Measurements from ENCODE around the gene ADI1. TPM values are rescaled to one million over a fixed set of nuclear protein-coding genes. Genes with fewer than 3 reads are reported as not detected.
A peak's percentile ranks its signal among the peaks of the same experiment; 100 is the strongest.

The ADI1 gene
- polyA plus RNA-seq, 1 donor: 57.2 TPM

DNA sequence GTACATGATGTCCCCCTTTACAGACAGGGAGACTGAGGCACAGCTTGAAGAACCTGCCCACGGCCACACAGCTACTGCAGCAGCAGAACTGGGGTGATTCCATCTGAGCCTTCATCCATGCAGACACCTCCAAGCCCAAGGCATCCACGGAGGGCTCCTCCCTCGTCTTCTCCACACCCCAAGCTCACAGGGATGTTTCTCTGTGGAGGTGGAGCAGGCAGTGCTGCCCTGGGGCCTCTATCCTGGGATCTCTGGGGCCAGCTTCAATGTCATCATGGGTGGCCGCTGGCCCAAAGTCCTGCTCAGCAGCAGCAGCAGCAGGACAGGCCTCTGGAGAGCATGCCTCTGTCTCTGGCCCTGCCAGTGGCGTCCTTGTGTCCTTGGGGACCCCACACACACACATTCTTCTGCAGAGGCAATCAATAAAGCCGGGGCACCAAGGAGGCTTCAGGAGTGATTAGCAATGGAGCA, 31.2 kb downstream of the ADI1 start:
- DNase-seq: no peak

DNA sequence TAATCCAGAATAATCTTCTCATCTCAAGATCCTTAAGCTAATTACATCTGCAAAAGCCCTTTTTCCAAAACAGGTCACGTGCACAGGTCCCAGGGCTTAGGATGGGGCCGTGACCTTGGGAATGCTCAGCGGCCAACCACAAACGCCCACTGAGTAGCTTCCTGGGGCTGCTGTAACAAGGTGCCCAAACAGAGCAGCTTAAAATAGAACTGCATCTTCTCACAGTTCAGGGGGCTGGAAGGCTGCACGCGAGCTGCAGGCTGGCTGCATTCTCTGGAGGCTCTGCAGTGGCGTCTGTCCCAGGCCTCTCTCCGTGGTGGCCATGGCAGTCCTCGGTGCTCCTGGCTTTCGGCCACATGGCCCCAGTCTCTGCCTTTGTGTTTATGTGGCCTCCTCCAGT, 31.9 kb downstream of the ADI1 start:
- H3K27ac ChIP-seq (ENCODE audit: low read length): no peak overlapping the region
- no CpG with 5 or more reads among the region's 10 CpGs for whole genome bisulfite sequencing (ENCODE audit: insufficient coverage, low lambda C conversion rate)
- H3K4me1 ChIP-seq (ENCODE audit: control insufficient read depth, insufficient read depth, low read length): peaks cover 8% of the 10 kb centered on the region
- DNase-seq: no peak
- H3K27me3 ChIP-seq (ENCODE audit: control insufficient read depth, insufficient read depth, low read length): no peaks in the 10 kb centered on the region
- peaks cover 4% of the 10 kb centered on the region for H3K9me3 ChIP-seq (ENCODE audit: control insufficient read depth, low read depth, low read length)
- no peaks in the 10 kb centered on the region for H3K36me3 ChIP-seq (ENCODE audit: control insufficient read depth, insufficient read depth, low read length)
- H3K4me3 ChIP-seq (ENCODE audit: low read length): no peak overlapping the region

More for the DNA sequence above, 31.2 kb downstream of the ADI1 start:
- peaks cover 9% of the 10 kb centered on the region for H3K4me1 ChIP-seq (ENCODE audit: control insufficient read depth, insufficient read depth, low read length)
- H3K27me3 ChIP-seq (ENCODE audit: control insufficient read depth, insufficient read depth, low read length): no peaks in the 10 kb centered on the region
- H3K36me3 ChIP-seq (ENCODE audit: control insufficient read depth, insufficient read depth, low read length): no peaks in the 10 kb centered on the region
- no peak overlapping the region for H3K4me3 ChIP-seq (ENCODE audit: low read length)
- H3K9me3 ChIP-seq (ENCODE audit: control insufficient read depth, low read depth, low read length): peaks cover 4% of the 10 kb centered on the region
- H3K27ac ChIP-seq (ENCODE audit: low read length): no peak overlapping the region
- no CpG with 5 or more reads among the region's 6 CpGs for WGBS (ENCODE audit: insufficient coverage, low lambda C conversion rate)

DNA sequence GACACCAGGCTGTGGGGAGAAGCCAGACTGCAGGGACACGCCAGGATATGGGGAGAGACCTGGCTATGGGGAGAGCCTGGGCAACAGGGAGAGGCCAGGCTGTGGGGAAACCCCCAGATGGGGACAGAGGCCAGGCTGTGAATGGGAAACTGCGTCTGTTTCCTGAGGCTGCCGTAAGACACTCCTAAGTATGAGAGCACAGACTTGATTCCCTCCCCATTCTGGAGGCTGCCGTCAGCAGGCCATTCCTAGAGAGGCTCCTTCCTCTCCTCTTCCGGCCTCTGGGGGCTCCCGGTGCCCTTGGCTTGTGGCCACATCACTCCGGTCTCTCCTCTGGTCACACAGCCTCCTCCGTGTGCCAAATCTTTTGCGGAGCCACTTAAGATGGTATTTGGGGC, 32.3 kb downstream of the ADI1 start:
- no CpG with 5 or more reads among the region's 9 CpGs for WGBS (ENCODE audit: insufficient coverage, low lambda C conversion rate)
- Histone ChIP-seq H3K36me3 (ENCODE audit: control insufficient read depth, insufficient read depth, low read length) (peaks cover 3% of the 10 kb centered on the region), H3K4me1 (ENCODE audit: control insufficient read depth, insufficient read depth, low read length) (peaks cover 8% of the 10 kb centered on the region), H3K27ac (ENCODE audit: low read length) (no peak overlapping the region), H3K27me3 (ENCODE audit: control insufficient read depth, insufficient read depth, low read length) (no peaks in the 10 kb centered on the region), H3K9me3 (ENCODE audit: control insufficient read depth, low read depth, low read length) (peaks cover 4% of the 10 kb centered on the region), H3K4me3 (ENCODE audit: low read length) (no peak overlapping the region)
- no peak for DNase-seq

DNA sequence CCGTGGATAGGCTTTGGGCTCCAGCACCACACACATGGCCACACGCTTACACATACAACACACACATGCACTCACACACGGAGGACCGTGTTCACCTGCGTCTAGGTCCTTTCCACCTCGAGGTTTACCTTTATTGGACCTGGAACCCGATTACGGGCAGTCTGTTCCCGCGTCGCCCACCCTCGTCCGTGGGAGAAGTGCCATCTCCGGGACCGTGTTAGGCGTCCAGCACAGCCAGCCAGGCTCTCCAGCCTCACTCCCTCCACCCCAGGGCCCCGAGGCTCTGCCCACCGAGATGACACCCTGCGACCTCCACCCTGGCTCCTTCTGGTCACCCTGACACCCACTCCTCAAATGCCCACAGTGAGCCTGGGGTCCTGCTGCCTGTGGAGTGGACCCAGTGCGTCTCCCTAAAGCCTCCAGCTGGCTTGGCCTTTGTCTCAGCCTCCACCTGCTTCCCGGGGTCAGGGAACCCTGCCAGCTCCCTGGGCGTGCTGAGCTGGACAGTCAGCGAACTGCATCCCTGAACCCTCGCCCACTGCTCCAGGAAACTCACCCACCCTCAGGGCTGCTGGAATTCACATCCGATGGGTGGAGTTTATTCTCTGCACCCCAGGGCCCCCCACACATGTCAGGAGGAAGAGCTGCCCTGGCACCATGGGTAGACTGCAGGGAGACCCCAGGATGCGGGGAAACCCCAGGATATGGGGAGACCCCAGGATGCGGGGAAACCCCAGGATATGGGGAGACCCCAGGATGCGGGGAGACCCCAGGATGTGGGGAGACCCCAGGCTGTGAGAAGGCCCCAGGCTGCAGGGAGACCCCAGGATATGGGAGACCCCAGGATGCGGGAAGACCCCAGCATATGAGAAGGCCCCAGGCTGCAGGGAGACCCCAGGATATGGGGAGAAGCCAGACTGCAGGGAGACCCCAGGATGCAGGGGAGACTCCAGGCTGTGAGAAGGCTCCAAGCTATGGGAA, 33.0 kb downstream of the ADI1 start:
- WGBS (ENCODE audit: insufficient coverage, low lambda C conversion rate): no CpG with 5 or more reads among the region's 29 CpGs
- Histone ChIP-seq H3K36me3 (ENCODE audit: control insufficient read depth, insufficient read depth, low read length) (peaks cover 4% of the 10 kb centered on the region), H3K27ac (ENCODE audit: low read length) (no peak overlapping the region), H3K27me3 (ENCODE audit: control insufficient read depth, insufficient read depth, low read length) (no peaks in the 10 kb centered on the region), H3K4me1 (ENCODE audit: control insufficient read depth, insufficient read depth, low read length) (peaks cover 8% of the 10 kb centered on the region), H3K9me3 (ENCODE audit: control insufficient read depth, low read depth, low read length) (peaks cover 4% of the 10 kb centered on the region), H3K4me3 (ENCODE audit: low read length) (no peak overlapping the region)
- DNase-seq: no peak

DNA sequence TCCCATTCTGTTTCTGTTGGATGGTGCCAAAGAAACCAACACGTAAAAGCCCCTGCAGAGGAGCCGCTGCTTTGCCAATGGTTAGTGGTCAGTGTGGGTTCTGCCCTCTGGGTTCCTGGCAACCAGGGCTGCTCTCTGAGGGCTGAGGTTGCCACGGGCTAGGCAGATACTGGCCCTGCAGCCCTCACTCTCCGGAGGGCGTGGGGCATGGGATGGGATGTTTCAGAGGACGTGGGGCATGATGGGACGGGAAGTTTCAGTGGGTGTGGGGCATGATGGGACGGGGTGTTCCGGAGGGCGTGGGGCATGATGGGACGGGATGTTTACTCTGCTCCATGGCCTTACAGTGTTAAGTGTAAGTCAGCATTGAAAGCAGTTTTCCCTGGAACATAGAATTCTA, 34.2 kb downstream of the ADI1 start:
- H3K4me3 ChIP-seq (ENCODE audit: low read length): no peak overlapping the region
- no CpG with 5 or more reads among the region's 11 CpGs for WGBS (ENCODE audit: insufficient coverage, low lambda C conversion rate)
- H3K36me3 ChIP-seq (ENCODE audit: control insufficient read depth, insufficient read depth, low read length): peaks cover 4% of the 10 kb centered on the region
- peaks cover 16% of the 10 kb centered on the region for H3K4me1 ChIP-seq (ENCODE audit: control insufficient read depth, insufficient read depth, low read length)
- H3K27ac ChIP-seq (ENCODE audit: low read length): no peak overlapping the region
- no peaks in the 10 kb centered on the region for H3K27me3 ChIP-seq (ENCODE audit: control insufficient read depth, insufficient read depth, low read length)
- peaks cover 1% of the 10 kb centered on the region for H3K9me3 ChIP-seq (ENCODE audit: control insufficient read depth, low read depth, low read length)
- no peak for DNase-seq

DNA sequence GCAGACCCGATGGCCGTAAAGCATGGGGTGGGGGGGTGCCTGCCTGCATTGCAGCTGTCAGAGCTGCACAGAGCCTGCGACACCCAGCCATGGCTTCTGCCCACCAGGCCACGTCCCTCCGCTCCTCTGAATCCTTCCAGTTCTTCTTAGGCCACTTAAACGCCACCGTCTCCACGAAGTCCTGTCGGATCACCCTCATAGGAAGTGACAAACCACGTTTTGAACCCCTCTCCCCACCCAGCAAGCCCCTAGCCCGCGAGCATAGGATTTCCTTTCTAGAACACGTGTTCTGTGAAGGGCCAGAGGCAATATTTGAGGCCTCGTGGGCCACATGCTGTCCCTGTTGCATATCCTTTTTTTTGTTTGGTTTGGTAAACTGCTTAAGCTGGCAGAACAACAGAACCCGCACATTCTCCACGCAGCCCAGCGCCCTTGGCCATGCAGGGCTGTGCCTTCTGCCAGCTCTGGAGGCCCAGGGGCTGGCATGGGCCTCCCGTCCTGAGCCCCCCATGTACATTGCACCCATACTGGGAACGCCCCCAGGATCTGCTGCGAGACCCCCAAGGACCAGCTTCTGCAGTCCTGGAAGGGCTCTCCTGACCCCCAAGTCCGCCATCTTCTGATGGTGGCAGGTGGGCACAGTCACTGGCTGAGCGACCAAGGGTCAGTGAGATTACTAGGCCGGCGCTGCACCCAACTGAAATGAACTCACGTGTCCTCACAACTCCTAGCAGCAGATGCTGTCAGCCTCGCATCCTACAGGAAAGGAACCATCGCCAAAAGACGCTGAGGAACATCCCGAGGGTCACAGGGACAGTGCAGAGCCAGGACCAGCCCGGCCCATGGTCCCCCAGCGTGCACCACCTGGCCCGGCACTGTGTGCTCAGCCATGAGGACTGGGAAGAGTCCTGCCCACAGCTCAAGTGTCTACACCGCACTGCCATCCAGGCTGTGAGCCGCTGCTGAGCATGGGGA, 35.1 kb downstream of the ADI1 start:
- peaks cover 16% of the 10 kb centered on the region for H3K4me1 ChIP-seq (ENCODE audit: control insufficient read depth, insufficient read depth, low read length)
- no peak overlapping the region for H3K27ac ChIP-seq (ENCODE audit: low read length)
- DNase-seq: no peak
- H3K27me3 ChIP-seq (ENCODE audit: control insufficient read depth, insufficient read depth, low read length): no peaks in the 10 kb centered on the region
- no peaks in the 10 kb centered on the region for H3K9me3 ChIP-seq (ENCODE audit: control insufficient read depth, low read depth, low read length)
- no peak overlapping the region for H3K4me3 ChIP-seq (ENCODE audit: low read length)
- H3K36me3 ChIP-seq (ENCODE audit: control insufficient read depth, insufficient read depth, low read length): peaks cover 11% of the 10 kb centered on the region
- 100% methylated on average over 2 of the region's 34 CpGs for WGBS (ENCODE audit: insufficient coverage, low lambda C conversion rate)

DNA sequence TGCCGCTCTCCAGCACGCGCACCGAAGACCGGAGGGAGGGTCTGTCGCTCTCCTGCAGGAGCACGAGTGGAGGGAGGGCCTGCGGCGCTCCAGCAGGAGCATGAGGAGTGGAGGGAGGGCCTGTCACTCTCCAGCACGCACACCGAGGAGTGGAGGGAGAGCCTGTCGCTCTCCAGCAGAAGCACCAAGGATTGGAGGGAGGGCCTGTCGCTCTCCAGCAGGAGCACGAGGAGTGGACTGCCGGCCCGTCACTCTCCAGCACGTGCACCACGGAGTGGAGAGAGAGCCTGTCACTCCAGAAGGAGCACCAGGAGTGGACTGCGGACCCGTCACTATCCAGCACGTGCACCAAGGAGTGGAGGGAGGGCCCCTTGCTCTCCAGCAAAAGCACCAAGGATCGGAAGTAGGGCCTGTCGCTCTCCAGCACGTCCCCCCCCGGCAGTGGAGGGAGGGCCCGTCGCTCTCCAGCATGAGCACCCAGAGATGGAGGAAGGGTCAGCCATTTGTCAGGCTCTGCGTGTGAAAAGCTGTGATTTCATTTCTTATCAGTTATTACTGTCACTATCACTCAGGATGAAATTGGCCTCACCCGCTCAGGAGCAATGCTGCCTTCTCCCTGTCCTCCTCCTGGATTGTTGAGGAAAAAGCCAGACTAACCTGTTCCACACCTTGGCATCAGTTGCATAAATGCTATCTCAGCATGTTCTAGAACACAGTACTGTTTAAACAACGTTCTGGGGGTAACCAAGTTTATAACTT, 35.9 kb downstream of the ADI1 start:
- peak; percentile 87 to 99 for DNase-seq
- no CpG with 5 or more reads among the region's 30 CpGs for WGBS (ENCODE audit: insufficient coverage, low lambda C conversion rate)
- Histone ChIP-seq H3K4me3 (ENCODE audit: low read length) (no peak overlapping the region), H3K9me3 (ENCODE audit: control insufficient read depth, low read depth, low read length) (no peaks in the 10 kb centered on the region), H3K27me3 (ENCODE audit: control insufficient read depth, insufficient read depth, low read length) (no peaks in the 10 kb centered on the region), H3K27ac (ENCODE audit: low read length) (no peak overlapping the region), H3K36me3 (ENCODE audit: control insufficient read depth, insufficient read depth, low read length) (peaks cover 18% of the 10 kb centered on the region), H3K4me1 (ENCODE audit: control insufficient read depth, insufficient read depth, low read length) (peaks cover 12% of the 10 kb centered on the region)

DNA sequence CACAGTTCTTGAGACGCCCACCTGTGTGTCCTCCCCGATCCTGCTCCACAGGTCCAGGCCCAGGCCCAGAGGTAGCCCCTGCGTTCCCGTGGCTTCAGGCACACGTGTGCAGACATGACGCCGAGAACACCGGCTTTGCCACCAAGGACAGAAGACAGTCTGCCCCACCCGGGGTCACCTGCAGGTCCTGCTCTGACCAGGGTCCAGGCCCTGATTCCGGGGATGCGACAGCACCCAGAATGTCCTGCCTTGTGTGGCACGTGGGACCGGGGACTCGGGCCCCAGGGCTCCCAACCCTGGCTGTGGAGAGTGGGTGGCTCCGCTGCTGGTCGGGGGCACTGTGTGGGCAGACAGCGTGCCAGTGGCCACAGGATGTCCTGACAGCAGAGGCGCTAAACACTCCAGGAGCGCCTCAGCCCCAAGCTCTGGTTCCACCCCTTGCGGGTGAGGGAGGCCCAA, 36.9 kb downstream of the ADI1 start:
- H3K36me3 ChIP-seq (ENCODE audit: control insufficient read depth, insufficient read depth, low read length): peaks cover 23% of the 10 kb centered on the region
- no CpG with 5 or more reads among the region's 20 CpGs for WGBS (ENCODE audit: insufficient coverage, low lambda C conversion rate)
- no peak for DNase-seq

DNA sequence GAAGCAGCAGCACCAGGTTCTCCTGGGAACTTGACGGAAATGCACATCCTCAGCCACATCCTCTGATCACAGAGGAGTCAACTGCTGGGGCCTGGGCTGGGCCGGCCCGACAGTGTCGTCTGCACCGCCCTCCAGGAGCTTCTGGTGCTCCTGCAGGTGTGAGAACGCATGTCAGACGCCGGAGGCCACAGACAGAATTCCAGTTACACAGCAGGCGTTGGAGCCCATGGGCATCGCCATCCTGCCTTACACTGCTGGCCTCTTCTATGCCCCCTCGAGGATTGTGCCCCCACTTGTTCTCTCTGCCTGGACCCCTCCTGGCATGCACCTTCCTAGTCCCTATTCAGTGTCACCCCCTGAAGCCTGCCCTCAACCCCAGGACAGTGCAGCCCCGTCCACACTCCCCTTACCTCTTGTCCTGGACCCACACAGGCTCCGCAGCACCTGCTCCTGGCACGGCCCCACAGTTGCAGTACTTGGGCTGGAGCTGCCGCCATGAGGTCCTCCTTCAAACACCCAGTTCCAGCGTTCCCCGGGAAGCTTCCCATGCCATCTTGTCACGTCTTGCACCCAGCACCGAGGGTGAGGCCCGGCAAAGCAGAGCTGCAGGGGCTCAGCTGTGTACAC, 37.5 kb downstream of the ADI1 start:
- no peak for DNase-seq
- Histone ChIP-seq H3K4me3 (ENCODE audit: low read length) (no peak overlapping the region), H3K4me1 (ENCODE audit: control insufficient read depth, insufficient read depth, low read length) (peaks cover 12% of the 10 kb centered on the region), H3K9me3 (ENCODE audit: control insufficient read depth, low read depth, low read length) (no peaks in the 10 kb centered on the region), H3K36me3 (ENCODE audit: control insufficient read depth, insufficient read depth, low read length) (peaks cover 25% of the 10 kb centered on the region), H3K27ac (ENCODE audit: low read length) (no peak overlapping the region), H3K27me3 (ENCODE audit: control insufficient read depth, insufficient read depth, low read length) (no peaks in the 10 kb centered on the region)
- no CpG with 5 or more reads among the region's 20 CpGs for WGBS (ENCODE audit: insufficient coverage, low lambda C conversion rate)

More for the DNA sequence above, 36.9 kb downstream of the ADI1 start:
- Histone ChIP-seq H3K9me3 (ENCODE audit: control insufficient read depth, low read depth, low read length) (no peaks in the 10 kb centered on the region), H3K27me3 (ENCODE audit: control insufficient read depth, insufficient read depth, low read length) (no peaks in the 10 kb centered on the region), H3K4me1 (ENCODE audit: control insufficient read depth, insufficient read depth, low read length) (peaks cover 12% of the 10 kb centered on the region), H3K27ac (ENCODE audit: low read length) (no peak overlapping the region), H3K4me3 (ENCODE audit: low read length) (no peak overlapping the region)
